Mesenteric fat pad (tissue), 1 donor: ENCODE data around the gene MYF6. TPM values are rescaled to one million over a fixed set of nuclear protein-coding genes. Genes with fewer than 3 reads are reported as not detected.

Experiments
- DNase-seq: peaks from one replicate; pipeline ENCODE4 v3.0.0-alpha.2; 2020; ENCODE audit warnings: low spot score
- total RNA-seq: library from RNA; stranded (reverse); fragmentation: NEBNext Ultra II Directional; extraction: Animal tissue kit (Norgen Biotek cat#: 25700); gene quantifications from one replicate; pipeline ENCODE4 v1.2.1, GENCODE V29; 2021
- donor health status: DM: yes; HTN: yes; CAD: no.

Gene MYF6
- total RNA-seq, 1 donor from 2014 or later, result not detected

GRCh38 chr12:80754274-80754673, 46.8 kb downstream of the MYF6 start:
- no peak for DNase-seq

GRCh38 chr12:80756875-80757274, 49.4 kb downstream of the MYF6 start:
- DNase-seq, result no peak

Other genes with a start within 250 kb of the MYF6 start
- gene MYF5, start 9.3 kb downstream of the MYF6 start, total RNA-seq, result not detected
- gene LIN7A, start 230.3 kb downstream of the MYF6 start, total RNA-seq, result 5.8 TPM